Measurements from ENCODE around the gene ERAL1. TPM values are rescaled to one million over a fixed set of nuclear protein-coding genes. Genes with fewer than 3 reads are reported as not detected.
A peak's percentile ranks its signal among the peaks of the same experiment; 100 is the strongest.

ERAL1 gene
- total and polyA plus RNA-seq, 2 of the 13 experiments (the other 11 are each of a cell fraction or from before 2014, with no cell fraction given) = 46.9 to 72.2 TPM

DNA sequence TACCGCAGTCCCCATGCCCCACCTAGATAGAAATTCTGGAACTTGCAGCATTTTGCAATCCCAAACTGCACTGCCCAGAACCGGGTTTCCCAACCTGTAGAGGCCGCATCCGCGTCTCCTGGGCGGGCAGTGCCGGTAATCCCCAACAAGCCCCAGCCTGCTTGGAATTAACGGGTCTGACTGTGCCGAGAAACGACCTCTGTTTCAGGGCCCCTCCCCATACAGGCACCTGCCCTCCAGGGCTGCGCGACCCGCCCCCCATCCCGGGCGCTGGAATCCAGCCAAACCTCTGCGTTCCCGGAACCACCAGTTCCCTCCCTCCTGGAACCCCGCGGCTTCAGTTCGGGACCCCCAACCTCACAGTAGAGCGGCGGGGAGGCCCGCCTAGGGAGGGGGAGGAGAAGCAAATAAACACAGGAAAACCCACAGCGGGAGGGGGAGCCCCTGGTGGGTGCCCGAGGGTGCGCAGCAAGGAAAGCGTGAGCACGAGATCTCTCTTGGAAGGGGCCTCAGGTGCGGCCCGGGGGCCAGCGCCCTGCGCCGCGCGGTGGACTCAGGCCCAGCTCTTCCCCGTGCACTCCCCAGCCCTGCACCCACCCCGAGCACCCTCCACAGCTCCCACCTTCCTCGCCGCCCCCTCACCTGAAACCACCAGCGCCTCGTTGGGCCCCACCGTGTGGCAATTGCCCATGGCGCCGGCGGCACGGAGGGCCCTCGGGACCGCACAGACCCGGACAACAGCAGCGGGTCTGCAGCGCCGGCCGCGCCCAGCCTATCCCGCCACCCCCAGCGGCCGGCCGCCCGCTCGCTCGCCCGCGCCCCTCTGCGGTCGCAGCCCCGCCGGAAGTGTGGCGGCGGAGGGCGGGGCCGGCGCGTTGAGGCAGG lies 42.3 kb downstream of the ERAL1 start, which contains the start of gene FLOT2 (continued):
- TF ChIP-seq ZNF335 (CRISPR knock-in tag; IDR thresholded peaks at IDR 0.05) (no peak), ZBTB10 (CRISPR knock-in tag; IDR thresholded peaks at IDR 0.05; ENCODE audit: borderline replicate concordance) (peak; percentile 40; the same call in 1 of the 2 replicates), ZNF747 (CRISPR knock-in tag; IDR thresholded peaks at IDR 0.05; ENCODE audit: borderline replicate concordance) (no peak), ERF (CRISPR knock-in tag; IDR thresholded peaks at IDR 0.05) (peak; percentile 15), ZNF577 (CRISPR knock-in tag; IDR thresholded peaks at IDR 0.05; ENCODE audit: borderline replicate concordance, low read depth) (no peak), ZNF7 (CRISPR knock-in tag; IDR thresholded peaks at IDR 0.05) (no peak), STAT5B (CRISPR knock-in tag; IDR thresholded peaks at IDR 0.05) (no peak), SKI (IDR thresholded peaks at IDR 0.05; ENCODE audit: partially characterized antibody) (peak; percentile 53), SMAD3 (CRISPR knock-in tag; IDR thresholded peaks at IDR 0.05) (no peak), MTF2 (CRISPR knock-in tag; IDR thresholded peaks at IDR 0.05; ENCODE audit: borderline replicate concordance) (0 out of 2 replicates have a peak, but pooled peaks have one; percentile 89), REL (CRISPR knock-in tag; conservative IDR thresholded peaks at IDR 0.05) (no peak), ZNF431 (CRISPR knock-in tag; IDR thresholded peaks at IDR 0.05; ENCODE audit: borderline replicate concordance, low read depth) (0 out of 2 replicates have a peak, but pooled peaks have one; percentile 58), U2AF2 (IDR thresholded peaks at IDR 0.05; ENCODE audit: low read depth, low read length) (no peak), MBD4 (IDR thresholded peaks at IDR 0.05; ENCODE audit: borderline replicate concordance, low read length) (no peak), RFXANK (CRISPR knock-in tag; IDR thresholded peaks at IDR 0.05) (no peak), ZBTB14 (CRISPR knock-in tag; IDR thresholded peaks at IDR 0.05) (no peak; the same call in 1 of the 2 replicates), ZNF329 (CRISPR knock-in tag; IDR thresholded peaks at IDR 0.05; ENCODE audit: low read depth) (0 out of 2 replicates have a peak, but pooled peaks have one; percentile 4), ZSCAN29 (CRISPR knock-in tag; conservative IDR thresholded peaks at IDR 0.05) (0 out of 2 replicates have a peak, but pooled peaks have one; percentile 32)
- TF ChIP-seq, protein P1, sequence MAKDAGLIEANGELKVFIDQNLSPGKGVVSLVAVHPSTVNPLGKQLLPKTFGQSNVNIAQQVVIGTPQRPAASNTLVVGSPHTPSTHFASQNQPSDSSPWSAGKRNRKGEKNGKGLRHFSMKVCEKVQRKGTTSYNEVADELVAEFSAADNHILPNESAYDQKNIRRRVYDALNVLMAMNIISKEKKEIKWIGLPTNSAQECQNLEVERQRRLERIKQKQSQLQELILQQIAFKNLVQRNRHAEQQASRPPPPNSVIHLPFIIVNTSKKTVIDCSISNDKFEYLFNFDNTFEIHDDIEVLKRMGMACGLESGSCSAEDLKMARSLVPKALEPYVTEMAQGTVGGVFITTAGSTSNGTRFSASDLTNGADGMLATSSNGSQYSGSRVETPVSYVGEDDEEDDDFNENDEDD (CRISPR knock-in tag; IDR thresholded peaks at IDR 0.05; ENCODE audit: borderline replicate concordance) = peak; percentile 67; the same call in 1 of the 2 replicates
- TF ChIP-seq, protein P2, sequence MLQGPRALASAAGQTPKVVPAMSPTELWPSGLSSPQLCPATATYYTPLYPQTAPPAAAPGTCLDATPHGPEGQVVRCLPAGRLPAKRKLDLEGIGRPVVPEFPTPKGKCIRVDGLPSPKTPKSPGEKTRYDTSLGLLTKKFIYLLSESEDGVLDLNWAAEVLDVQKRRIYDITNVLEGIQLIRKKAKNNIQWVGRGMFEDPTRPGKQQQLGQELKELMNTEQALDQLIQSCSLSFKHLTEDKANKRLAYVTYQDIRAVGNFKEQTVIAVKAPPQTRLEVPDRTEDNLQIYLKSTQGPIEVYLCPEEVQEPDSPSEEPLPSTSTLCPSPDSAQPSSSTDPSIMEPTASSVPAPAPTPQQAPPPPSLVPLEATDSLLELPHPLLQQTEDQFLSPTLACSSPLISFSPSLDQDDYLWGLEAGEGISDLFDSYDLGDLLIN (CRISPR knock-in tag; IDR thresholded peaks at IDR 0.05; ENCODE audit: borderline replicate concordance) = no peak
- TF ChIP-seq, protein P3, sequence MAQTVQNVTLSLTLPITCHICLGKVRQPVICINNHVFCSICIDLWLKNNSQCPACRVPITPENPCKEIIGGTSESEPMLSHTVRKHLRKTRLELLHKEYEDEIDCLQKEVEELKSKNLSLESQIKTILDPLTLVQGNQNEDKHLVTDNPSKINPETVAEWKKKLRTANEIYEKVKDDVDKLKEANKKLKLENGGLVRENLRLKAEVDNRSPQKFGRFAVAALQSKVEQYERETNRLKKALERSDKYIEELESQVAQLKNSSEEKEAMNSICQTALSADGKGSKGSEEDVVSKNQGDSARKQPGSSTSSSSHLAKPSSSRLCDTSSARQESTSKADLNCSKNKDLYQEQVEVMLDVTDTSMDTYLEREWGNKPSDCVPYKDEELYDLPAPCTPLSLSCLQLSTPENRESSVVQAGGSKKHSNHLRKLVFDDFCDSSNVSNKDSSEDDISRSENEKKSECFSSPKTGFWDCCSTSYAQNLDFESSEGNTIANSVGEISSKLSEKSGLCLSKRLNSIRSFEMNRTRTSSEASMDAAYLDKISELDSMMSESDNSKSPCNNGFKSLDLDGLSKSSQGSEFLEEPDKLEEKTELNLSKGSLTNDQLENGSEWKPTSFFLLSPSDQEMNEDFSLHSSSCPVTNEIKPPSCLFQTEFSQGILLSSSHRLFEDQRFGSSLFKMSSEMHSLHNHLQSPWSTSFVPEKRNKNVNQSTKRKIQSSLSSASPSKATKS (CRISPR knock-in tag; IDR thresholded peaks at IDR 0.05) = no peak

Data from HepG2 (cell line).